ENCODE data around the gene IGFBP4. TPM values are rescaled to one million over a fixed set of nuclear protein-coding genes. Genes with fewer than 3 reads are reported as not detected.
A peak's percentile ranks its signal among the peaks of the same experiment; 100 is the strongest.

Gene IGFBP4
- total RNA-seq, 4 donors from 2014 or later: 234 to 334 (median 274) TPM

GRCh38 chr17:40475234-40475908, 32.1 kb downstream of the IGFBP4 start:
- intact Hi-C loops (cut with DNase I): loop anchor here (2.0 to 5.0 kb wide), 2 partner anchors 31 to 57 kb away; no protein-coding TSS in a partner anchor
- H3K27ac ChIP-seq: peak overlapping the region; percentile 65 to 78 (median 76)

GRCh38 chr17:40477796-40478195, 34.5 kb downstream of the IGFBP4 start:
- Histone ChIP-seq H3K27me3 (no peaks in the 10 kb centered on the region), H3K4me3 (replicated peaks in 1 of 3) (no peak overlapping the region), H3K9me3 (no peaks in the 10 kb centered on the region), H3K4me1 (peaks cover 11 to 43% of the 10 kb centered on the region in 2 donors), H3K27ac (no peak overlapping the region), H3K36me3 (no peaks in the 10 kb centered on the region)
- intact Hi-C loops (cut with DNase I): loop anchor here (5.0 kb wide), 1 partner anchor 55 kb away; no protein-coding TSS in a partner anchor
- DNase-seq: no peak
- TF ChIP-seq CTCF (IDR thresholded peaks at IDR 0.05): no peak
- no peak for TF ChIP-seq POLR2A (IDR thresholded peaks at IDR 0.05)
- WGBS, 2 donors: 100% methylated on average over 1 of the region's 1 CpG

More at GRCh38 chr17:40475234-40475908, 32.1 kb downstream of the IGFBP4 start:
- DNase-seq: no peak
- no peaks in the 10 kb centered on the region for H3K27me3 ChIP-seq
- WGBS, 2 donors: 92 to 96% methylated on average over 18 of the region's 18 CpGs
- H3K4me1 ChIP-seq: peaks cover 11 to 34% of the 10 kb centered on the region in 2 donors
- H3K9me3 ChIP-seq: no peaks in the 10 kb centered on the region
- H3K36me3 ChIP-seq: no peaks in the 10 kb centered on the region
- H3K4me3 ChIP-seq (replicated peaks in 1 of 3): no peak overlapping the region
- TF ChIP-seq POLR2A (IDR thresholded peaks at IDR 0.05) (no peak), CTCF (IDR thresholded peaks at IDR 0.05) (no peak)

GRCh38 chr17:40478486-40478885, 35.2 kb downstream of the IGFBP4 start:
- no peak for TF ChIP-seq CTCF (IDR thresholded peaks at IDR 0.05)
- TF ChIP-seq POLR2A (IDR thresholded peaks at IDR 0.05): no peak
- DNase-seq: no peak
- Histone ChIP-seq H3K27me3 (no peaks in the 10 kb centered on the region), H3K36me3 (no peaks in the 10 kb centered on the region), H3K4me3 (replicated peaks in 1 of 3) (no peak overlapping the region), H3K27ac (no peak overlapping the region), H3K9me3 (no peaks in the 10 kb centered on the region), H3K4me1 (peaks cover 8 to 36% of the 10 kb centered on the region in 2 donors)
- intact Hi-C loops (cut with DNase I): loop anchor here (5.0 kb wide), 1 partner anchor 54 kb away; no protein-coding TSS in a partner anchor
- 93 to 97% methylated on average over 13 of the region's 13 CpGs for WGBS, 2 donors

GRCh38 chr17:40479754-40480480, 36.7 kb downstream of the IGFBP4 start:
- intact Hi-C loops (cut with DNase I): loop anchor here (5.0 kb wide), 1 partner anchor 52 kb away; no protein-coding TSS in a partner anchor
- WGBS, 2 donors: 57 to 73% methylated on average over 5 to 6 of the region's 9 CpGs
- no peak overlapping the region for H3K27ac ChIP-seq

More at GRCh38 chr17:40479754-40480480, 36.7 kb downstream of the IGFBP4 start:
- H3K4me3 ChIP-seq (replicated peaks in 1 of 3): no peak overlapping the region
- TF ChIP-seq POLR2A (IDR thresholded peaks at IDR 0.05): no peak
- TF ChIP-seq CTCF (IDR thresholded peaks at IDR 0.05): no peak
- H3K36me3 ChIP-seq: no peaks in the 10 kb centered on the region
- no peaks in the 10 kb centered on the region for H3K27me3 ChIP-seq
- DNase-seq: no peak
- H3K4me1 ChIP-seq: peaks cover 6 to 23% of the 10 kb centered on the region in 2 donors
- no peaks in the 10 kb centered on the region for H3K9me3 ChIP-seq

All from thyroid gland (tissue), 4 donors.